Testis (tissue), 3 donors: ENCODE data around the gene GUCY1A2. TPM values are rescaled to one million over a fixed set of nuclear protein-coding genes. Genes with fewer than 3 reads are reported as not detected.

Source experiments
- DNase-seq: peaks from one replicate; pipeline ENCODE4 v3.0.0-alpha.2; 2019
- H3K27ac ChIP-seq, 2 donors: fragments of 200-600 bp; sonication (generic); one replicate each; pipeline ENCODE4 v1.5.1; 2019
- H3K27me3 ChIP-seq: fragments of 200-600 bp; sonication (generic); one replicate; pipeline ENCODE4 v1.5.1; 2019
- H3K36me3 ChIP-seq: fragments of 200-600 bp; sonication (generic); one replicate; pipeline ENCODE4 v1.5.1; 2017; ENCODE audit warnings: low read depth; ENCODE audit errors: missing control alignments
- H3K4me1 ChIP-seq: fragments of 200-600 bp; sonication (generic); one replicate; pipeline ENCODE4 v1.5.1; 2019
- H3K4me3 ChIP-seq, 2 donors: fragments of 200-600 bp; sonication (generic); one replicate each; pipeline ENCODE4 v1.5.1; 2017 to 2019
- H3K9me3 ChIP-seq: fragments of 200-600 bp; sonication (generic); one replicate; pipeline ENCODE4 v1.5.1; 2017
- CTCF ChIP-seq, 3 experiments: fragments of 450-650 bp in 2 of 3; fragments of 200-600 bp in 1 of 3; sonication (generic) in 1 of 3; IDR thresholded peaks; one replicate each; pipeline ENCODE4 v1.5.1; 2016 to 2019; ENCODE audit warnings: antibody characterized with exemption in 3 of 3, mild to moderate bottlenecking in 2 of 3, moderate library complexity in 1 of 3
- POLR2A ChIP-seq: fragments of 450-650 bp; IDR thresholded peaks from one replicate; pipeline ENCODE4 v1.6.1; 2017; ENCODE audit warnings: antibody characterized with exemption, mild to moderate bottlenecking, moderate library complexity
- WGBS, 2 donors: methylation state at CpG; one replicate each; pipeline ENCODE4 v1.1.5; 2018; 5-methylcytosine and 5-hydroxymethylcytosine counted together
- intact Hi-C: fragments of 100-400 bp; cut with DNase I; formaldehyde crosslinking; loops from one replicate; pipeline ENCODE4 v1.15.1; 2023; ENCODE audit warnings: low total_unique reads
- polyA plus RNA-seq: library from polyadenylated mRNA; stranded (reverse); fragments of 350-450 nt; fragmentation: Illumina TruSeq; extraction: RNeasy Lipid Tissue Mini Kit (QIAGEN cat#74804); gene quantifications from one replicate; pipeline ENCODE4 v1.2.3, GENCODE V29; 2014; ENCODE audit warnings: low read depth, low replicate concordance; ENCODE audit not compliant: insufficient read depth
- total RNA-seq, 2 donors: library from RNA; depleted of rRNA; stranded (reverse); fragments of >200 nt; gene quantifications; one replicate each; pipeline ENCODE4 v1.2.3, GENCODE V29; 2016

Gene GUCY1A2
- total and polyA plus RNA-seq, 3 donors from 2014 or later: 3.4 to 7.4 (median 4.3) TPM

- intact Hi-C loops: no loop called here
- no peak for DNase-seq
- H3K27ac ChIP-seq: no peak overlapping the region
These were observed 247.7 kb downstream of the GUCY1A2 start for GRCh38 chr11:106770489-106771085.

GRCh38 chr11:106765469-106766258 lies 252.6 kb downstream of the GUCY1A2 start:
- no peak for TF ChIP-seq POLR2A
- TF ChIP-seq CTCF (IDR thresholded peaks at IDR 0.05): no peak
- Histone ChIP-seq H3K27ac (no peak overlapping the region), H3K36me3 (no peaks in the 10 kb centered on the region), H3K4me3 (no peak overlapping the region), H3K4me1 (no peaks in the 10 kb centered on the region), H3K27me3 (no peaks in the 10 kb centered on the region), H3K9me3 (no peaks in the 10 kb centered on the region)
- 70 to 73% methylated on average over 2 of the region's 2 CpGs for WGBS, 2 donors
- DNase-seq: no peak
- intact Hi-C loops: no loop called here

More at GRCh38 chr11:106770489-106771085, 247.7 kb downstream of the GUCY1A2 start:
- Histone ChIP-seq H3K4me1 (no peaks in the 10 kb centered on the region), H3K9me3 (no peaks in the 10 kb centered on the region), H3K27me3 (no peaks in the 10 kb centered on the region), H3K36me3 (no peaks in the 10 kb centered on the region), H3K4me3 (no peak overlapping the region)
- no peak for TF ChIP-seq POLR2A
- TF ChIP-seq CTCF (IDR thresholded peaks at IDR 0.05): no peak

- H3K4me3 ChIP-seq: no peak overlapping the region
- WGBS, 2 donors: 88% methylated on average over 3 of the region's 3 CpGs
These were observed 254.8 kb downstream of the GUCY1A2 start for GRCh38 chr11:106763501-106763900.

GRCh38 chr11:106761745-106762144 lies 256.5 kb downstream of the GUCY1A2 start:
- intact Hi-C loops: no loop called here
- no peak for DNase-seq
- 93 to 94% methylated on average over 1 of the region's 1 CpG for WGBS, 2 donors
- no peaks in the 10 kb centered on the region for H3K36me3 ChIP-seq
- no peaks in the 10 kb centered on the region for H3K27me3 ChIP-seq
- no peaks in the 10 kb centered on the region for H3K4me1 ChIP-seq
- no peak overlapping the region for H3K27ac ChIP-seq
- no peaks in the 10 kb centered on the region for H3K9me3 ChIP-seq
- H3K4me3 ChIP-seq: no peak overlapping the region
- TF ChIP-seq CTCF (IDR thresholded peaks at IDR 0.05) (no peak), POLR2A (no peak)

More at GRCh38 chr11:106763501-106763900, 254.8 kb downstream of the GUCY1A2 start:
- H3K4me1 ChIP-seq: no peaks in the 10 kb centered on the region
- H3K27me3 ChIP-seq: no peaks in the 10 kb centered on the region
- no peak overlapping the region for H3K27ac ChIP-seq
- H3K9me3 ChIP-seq: no peaks in the 10 kb centered on the region
- H3K36me3 ChIP-seq: no peaks in the 10 kb centered on the region
- intact Hi-C loops: no loop called here
- DNase-seq: no peak
- no peak for TF ChIP-seq POLR2A
- TF ChIP-seq CTCF (IDR thresholded peaks at IDR 0.05): no peak
